HG03045 (cell line): Measurements from ENCODE around the gene PCDHGA4.
"Not testable (repeated sequence)": the region's sequence is repeated elsewhere in the genome, so short reads cannot be mapped to it uniquely, and the experiment has no call there.

Experiments
- ATAC-seq: cut with Tn5 transposase; IDR thresholded peaks from one replicate; pipeline ENCODE4 v1.9.1; 2021; ENCODE audit warnings: mild to moderate bottlenecking, moderate library complexity; ENCODE audit not compliant: unreplicated experiment

PCDHGA4 gene

GRCh38 chr5:141354900-141355469 lies at the start of gene PCDHGA4:
TSS of gene PCDHGA4 (plus strand) at chr5:141355021. CDS start at chr5:141355108, 87 bp downstream.
- ATAC-seq, result no peak

GRCh38 chr5:141306630-141307029 lies 48.2 kb upstream of the PCDHGA4 start:
- ATAC-seq, result no peak

- ATAC-seq, result no peak
Observed at GRCh38 chr5:141313711-141314110, 41.1 kb upstream of the PCDHGA4 start.

GRCh38 chr5:141316963-141317362 lies 37.9 kb upstream of the PCDHGA4 start:
- not testable (repeated sequence) for ATAC-seq

GRCh38 chr5:141319202-141319601 lies 35.6 kb upstream of the PCDHGA4 start:
- ATAC-seq, result no peak

- no peak for ATAC-seq
Observed at GRCh38 chr5:141319699-141320098, 35.1 kb upstream of the PCDHGA4 start.

- ATAC-seq, result peak; percentile 94
Observed at GRCh38 chr5:141320225-141321169, 34.3 kb upstream of the PCDHGA4 start, which contains the start of gene TAF7. TSS of gene TAF7 (minus strand) at chr5:141320784. CDS start at chr5:141320044, 740 bp downstream.

GRCh38 chr5:141322261-141322660 lies 32.6 kb upstream of the PCDHGA4 start:
- ATAC-seq, result no peak

- ATAC-seq, result peak; percentile 82
Observed at GRCh38 chr5:141326088-141326854, 28.6 kb upstream of the PCDHGA4 start.

- no peak for ATAC-seq
Observed at GRCh38 chr5:141328231-141328630, 26.6 kb upstream of the PCDHGA4 start.

- ATAC-seq, result no peak
Observed at GRCh38 chr5:141330299-141331080, 24.3 kb upstream of the PCDHGA4 start, which contains the start of gene PCDHGA1. TSS of gene PCDHGA1 (plus strand) at chr5:141330514.

GRCh38 chr5:141332571-141332970 lies 22.2 kb upstream of the PCDHGA4 start:
- not testable (repeated sequence) for ATAC-seq

GRCh38 chr5:141338538-141339306 lies 16.1 kb upstream of the PCDHGA4 start, which contains the start of gene PCDHGA2:
TSS of gene PCDHGA2 (plus strand) at chr5:141338760.
- no peak for ATAC-seq

GRCh38 chr5:141340781-141341354 lies 14.0 kb upstream of the PCDHGA4 start:
- ATAC-seq, result not testable (repeated sequence)

GRCh38 chr5:141342773-141343172 lies 12.0 kb upstream of the PCDHGA4 start:
- no peak for ATAC-seq

- ATAC-seq, result no peak
Observed at GRCh38 chr5:141343242-141343952, 11.4 kb upstream of the PCDHGA4 start, which contains the start of gene PCDHGA3. TSS of gene PCDHGA3 (plus strand) at chr5:141343829. CDS start at chr5:141344034, 205 bp downstream.

GRCh38 chr5:141343953-141344463 lies 10.8 kb upstream of the PCDHGA4 start:
- no peak for ATAC-seq

- no peak for ATAC-seq
Observed at GRCh38 chr5:141345327-141345726, 9.5 kb upstream of the PCDHGA4 start.
